WTC11 (cell line): ENCODE results near the gene IL10. TPM values are rescaled to one million over a fixed set of nuclear protein-coding genes. Genes with fewer than 3 reads are reported as not detected.

Experiments
- ATAC-seq: fragments of 200-7000 bp; cut with Tn5 transposase; 2 replicates; pipeline ENCODE4 v1.10.0; 2021; ENCODE audit warnings: mild to moderate bottlenecking, moderate library complexity
- CTCF ChIA-PET: fragments of 300-600 bp; sonication (Branson Sonifier 250); formaldehyde crosslinking; loops from one replicate; lab custom pipeline; 2021; ENCODE audit warnings: antibody characterized with exemption; lab: Charles Lee
- POLR2A ChIA-PET: fragments of 350-600 bp; sonication (Branson Sonifier 250); formaldehyde crosslinking; loops from one replicate; lab custom pipeline; 2021; ENCODE audit warnings: antibody characterized with exemption; lab: Charles Lee
- DNase-seq: peaks from one replicate; pipeline ENCODE4 v3.0.0; 2021; ENCODE audit warnings: low spot score
- H3K27ac Mint-ChIP-seq: 2 replicates; pipeline ENCODE4 v1.8.0; 2021; ENCODE audit warnings: mixed read lengths
- H3K27me3 Mint-ChIP-seq: 2 replicates; pipeline ENCODE4 v1.8.0; 2021; ENCODE audit warnings: low read depth, mild to moderate bottlenecking, moderate library complexity, mixed read lengths
- H3K36me3 Mint-ChIP-seq: 2 replicates; pipeline ENCODE4 v1.8.0; 2021; ENCODE audit warnings: mixed read lengths
- H3K4me1 Mint-ChIP-seq: 2 replicates; pipeline ENCODE4 v1.8.0; 2022; ENCODE audit warnings: mixed read lengths
- H3K4me3 Mint-ChIP-seq: 2 replicates; pipeline ENCODE4 v1.8.0; 2021; ENCODE audit warnings: mild to moderate bottlenecking, moderate library complexity, mixed read lengths
- H3K9me3 Mint-ChIP-seq: 2 replicates; pipeline ENCODE4 v1.8.0; 2021; ENCODE audit warnings: mixed read lengths
- ATF1 ChIP-seq: sonication (generic); formaldehyde crosslinking; IDR thresholded peaks from 2 replicates; pipeline ENCODE4 v1.8.1; 2023; ENCODE audit warnings: mild to moderate bottlenecking, moderate library complexity, missing genetic modification reagents
- CREM ChIP-seq: sonication (generic); formaldehyde crosslinking; IDR thresholded peaks from 2 replicates; pipeline ENCODE4 v1.8.1; 2022; ENCODE audit warnings: mild to moderate bottlenecking, missing genetic modification reagents, moderate library complexity
- ETV6 ChIP-seq: sonication (generic); formaldehyde crosslinking; IDR thresholded peaks from 2 replicates; pipeline ENCODE4 v1.8.1; 2022; ENCODE audit warnings: mild to moderate bottlenecking, missing genetic modification reagents
- FOXJ3 ChIP-seq: sonication (generic); formaldehyde crosslinking; IDR thresholded peaks from 2 replicates; pipeline ENCODE4 v1.9.0; 2021; ENCODE audit warnings: missing genetic modification reagents, mild to moderate bottlenecking, borderline replicate concordance
- GABPB1 ChIP-seq: sonication (generic); formaldehyde crosslinking; IDR thresholded peaks from 2 replicates; pipeline ENCODE4 v1.8.1; 2023; ENCODE audit warnings: mild to moderate bottlenecking, missing genetic modification reagents
- HMGA2 ChIP-seq: fragments of 250-450 bp; sonication (Bioruptor Pico); IDR thresholded peaks from 2 replicates; pipeline ENCODE4 v1.4.0; 2021; ENCODE audit warnings: mild to moderate bottlenecking, moderate library complexity
- IRF1 ChIP-seq: sonication (generic); formaldehyde crosslinking; IDR thresholded peaks from 2 replicates; pipeline ENCODE4 v1.8.0; 2023; ENCODE audit warnings: missing genetic modification reagents
- JAZF1 ChIP-seq: fragments of 250-450 bp; sonication (Bioruptor Pico); IDR thresholded peaks from 2 replicates; pipeline ENCODE4 v1.9.0; 2021; ENCODE audit warnings: moderate library complexity, mild to moderate bottlenecking, inconsistent platforms
- MLX ChIP-seq: sonication (generic); formaldehyde crosslinking; IDR thresholded peaks from 2 replicates; pipeline ENCODE4 v1.8.1; 2023; ENCODE audit warnings: mild to moderate bottlenecking, missing genetic modification reagents, moderate library complexity
- NFE2L1 ChIP-seq: sonication (generic); formaldehyde crosslinking; IDR thresholded peaks from 2 replicates; pipeline ENCODE4 v1.8.1; 2023; ENCODE audit warnings: missing genetic modification reagents
- NFYB ChIP-seq: sonication (generic); formaldehyde crosslinking; conservative IDR thresholded peaks from 2 replicates; pipeline ENCODE4 v1.8.0; 2022; ENCODE audit warnings: low read depth, missing genetic modification reagents
- SMAD3 ChIP-seq: sonication (generic); formaldehyde crosslinking; IDR thresholded peaks from 2 replicates; pipeline ENCODE4 v1.8.0; 2022; ENCODE audit warnings: missing genetic modification reagents, mild to moderate bottlenecking, borderline replicate concordance
- TCF7 ChIP-seq: sonication (generic); formaldehyde crosslinking; IDR thresholded peaks from 2 replicates; pipeline ENCODE4 v1.8.0; 2022; ENCODE audit warnings: mild to moderate bottlenecking, low read depth, missing genetic modification reagents, moderate library complexity
- ZBTB21 ChIP-seq: sonication (generic); formaldehyde crosslinking; IDR thresholded peaks from 2 replicates; pipeline ENCODE4 v1.8.1; 2023; ENCODE audit warnings: mild to moderate bottlenecking, missing genetic modification reagents, borderline replicate concordance
- ZNF138 ChIP-seq: sonication (generic); formaldehyde crosslinking; conservative IDR thresholded peaks from 2 replicates; pipeline ENCODE4 v1.8.1; 2022; ENCODE audit warnings: mild to moderate bottlenecking, moderate library complexity, missing genetic modification reagents
- ZNF232 ChIP-seq: sonication (generic); formaldehyde crosslinking; IDR thresholded peaks from 2 replicates; pipeline ENCODE4 v1.8.0; 2022; ENCODE audit warnings: mild to moderate bottlenecking, missing genetic modification reagents
- ZNF396 ChIP-seq: fragments of 250-450 bp; sonication (Bioruptor Pico); IDR thresholded peaks from 2 replicates; pipeline ENCODE4 v1.8.0; 2021; ENCODE audit warnings: mild to moderate bottlenecking, moderate library complexity, borderline replicate concordance
- ZNF512 ChIP-seq: sonication (generic); formaldehyde crosslinking; IDR thresholded peaks from 2 replicates; pipeline ENCODE4 v1.8.1; 2022; ENCODE audit warnings: missing genetic modification reagents, borderline replicate concordance
- ZNF532 ChIP-seq: fragments of 250-450 bp; sonication (Bioruptor Pico); IDR thresholded peaks from 2 replicates; pipeline ENCODE4 v1.9.0; 2021; ENCODE audit warnings: mild to moderate bottlenecking, borderline replicate concordance
- total RNA-seq: library from RNA; stranded (reverse); gene quantifications from 3 replicates; pipeline ENCODE4 v1.2.3, GENCODE V29; 2021
- TF ChIP-seq, protein P1 (sequence below): sonication (generic); formaldehyde crosslinking; IDR thresholded peaks from 2 replicates; pipeline ENCODE4 v1.8.1; 2023; ENCODE audit warnings: mild to moderate bottlenecking, missing genetic modification reagents, moderate library complexity
- TF ChIP-seq, protein P2 (sequence below): fragments of 250-450 bp; sonication (Bioruptor Pico); IDR thresholded peaks from 2 replicates; pipeline ENCODE4 v1.9.0; 2021; ENCODE audit warnings: moderate library complexity, mild to moderate bottlenecking, inconsistent platforms, borderline replicate concordance

The IL10 gene
- total RNA-seq, 1 experiment from 2014 or later = not detected

DNA sequence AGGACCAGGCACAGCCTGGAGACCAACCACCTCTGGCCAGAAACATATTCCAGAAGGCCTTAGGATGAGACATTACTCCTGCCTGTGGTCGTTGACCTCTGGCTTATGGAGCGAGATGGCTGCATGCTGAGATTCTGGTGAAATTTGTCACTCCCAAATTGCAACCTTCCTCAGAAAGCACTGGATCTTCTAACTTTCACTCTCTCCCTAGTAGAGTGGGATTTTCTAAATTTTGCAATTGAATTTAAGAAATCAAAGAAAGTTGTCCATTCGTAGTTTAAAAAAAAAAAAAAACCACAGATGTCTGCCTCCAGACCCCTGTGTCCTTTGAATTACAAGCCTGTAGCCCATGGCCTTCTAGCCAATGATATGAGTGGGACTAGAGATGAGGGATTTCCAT lies 28.6 kb upstream of the IL10 start:
- ATAC-seq = no peak
- DNase-seq = no peak
- ChIA-PET CTCF (interaction anchor here (0.8 kb wide), 1 partner anchor 112 kb away, joined by 3 read pairs; no protein-coding TSS in a partner anchor), POLR2A (no interaction called here)
- Mint-ChIP-seq H3K36me3 (no peaks in the 10 kb centered on the region), H3K27ac (no peak overlapping the region), H3K4me1 (no peaks in the 10 kb centered on the region), H3K4me3 (no peak overlapping the region), H3K27me3 (peaks cover 2% of the 10 kb centered on the region; the same call in 1 of the 2 replicates), H3K9me3 (no peaks in the 10 kb centered on the region)
- TF ChIP-seq ZNF232 (CRISPR knock-in tag) (no peak), ZBTB21 (no peak), IRF1 (CRISPR knock-in tag) (no peak), ZNF512 (no peak), MLX (CRISPR knock-in tag) (no peak), ZNF532 (CRISPR knock-in tag) (no peak), JAZF1 (no peak), GABPB1 (CRISPR knock-in tag) (no peak)

GRCh38 chr1:206800411-206800810 lies 28.1 kb upstream of the IL10 start:
- CTCF ChIA-PET = interaction anchor here (0.8 kb wide), 1 partner anchor 112 kb away, joined by 3 read pairs; no protein-coding TSS in a partner anchor
- H3K4me3 Mint-ChIP-seq = no peak overlapping the region
- peaks cover 2% of the 10 kb centered on the region; the same call in 1 of the 2 replicates for H3K27me3 Mint-ChIP-seq
- no peak overlapping the region for H3K27ac Mint-ChIP-seq
- no peaks in the 10 kb centered on the region for H3K9me3 Mint-ChIP-seq
- no peaks in the 10 kb centered on the region for H3K36me3 Mint-ChIP-seq
- no peaks in the 10 kb centered on the region for H3K4me1 Mint-ChIP-seq
- TF ChIP-seq, protein P1, sequence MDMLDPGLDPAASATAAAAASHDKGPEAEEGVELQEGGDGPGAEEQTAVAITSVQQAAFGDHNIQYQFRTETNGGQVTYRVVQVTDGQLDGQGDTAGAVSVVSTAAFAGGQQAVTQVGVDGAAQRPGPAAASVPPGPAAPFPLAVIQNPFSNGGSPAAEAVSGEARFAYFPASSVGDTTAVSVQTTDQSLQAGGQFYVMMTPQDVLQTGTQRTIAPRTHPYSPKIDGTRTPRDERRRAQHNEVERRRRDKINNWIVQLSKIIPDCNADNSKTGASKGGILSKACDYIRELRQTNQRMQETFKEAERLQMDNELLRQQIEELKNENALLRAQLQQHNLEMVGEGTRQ (CRISPR knock-in tag) = no peak
- TF ChIP-seq TCF7 (CRISPR knock-in tag) (no peak), SMAD3 (CRISPR knock-in tag) (no peak), FOXJ3 (no peak), ATF1 (CRISPR knock-in tag) (no peak), ETV6 (CRISPR knock-in tag) (no peak), NFE2L1 (no peak), ZNF396 (CRISPR knock-in tag) (no peak), ZNF138 (CRISPR knock-in tag) (no peak), NFYB (CRISPR knock-in tag) (no peak), HMGA2 (CRISPR knock-in tag) (no peak), CREM (no peak)
- TF ChIP-seq, protein P2, sequence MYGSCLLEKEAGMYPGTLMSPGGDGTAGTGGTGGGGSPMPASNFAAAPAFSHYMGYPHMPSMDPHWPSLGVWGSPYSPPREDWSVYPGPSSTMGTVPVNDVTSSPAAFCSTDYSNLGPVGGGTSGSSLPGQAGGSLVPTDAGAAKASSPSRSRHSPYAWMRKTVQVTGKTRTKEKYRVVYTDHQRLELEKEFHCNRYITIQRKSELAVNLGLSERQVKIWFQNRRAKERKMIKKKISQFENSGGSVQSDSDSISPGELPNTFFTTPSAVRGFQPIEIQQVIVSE (CRISPR knock-in tag) = no peak
- TF ChIP-seq, all 79 proteins: peak for 0
- ATAC-seq = no peak
- POLR2A ChIA-PET = no interaction called here
- no peak for DNase-seq
